Right lobe of liver (tissue), 6 donors: ENCODE results near the gene FAXDC2. TPM values are rescaled to one million over a fixed set of nuclear protein-coding genes. Genes with fewer than 3 reads are reported as not detected.

Experiments
- ATAC-seq, 4 donors: fragments of 200-7000 bp; cut with Tn5 transposase; one replicate each; pipeline ENCODE4 v1.9.1; 2020; ENCODE audit warnings: mild to moderate bottlenecking in 4 of 4, moderate library complexity in 4 of 4
- DNase-seq, 3 donors: peaks; one replicate each; pipeline ENCODE4 v3.0.0-alpha.2; 2020
- H3K27ac ChIP-seq, 3 donors: fragments of 200-600 bp; one replicate each; pipeline ENCODE4 v1.8.0; 2022
- H3K27me3 ChIP-seq, 2 donors: fragments of 200-600 bp; one replicate each; pipeline ENCODE4 v1.8.0; 2022
- H3K36me3 ChIP-seq, 4 donors: fragments of 200-600 bp; sonication (generic) in 1 of 4; one replicate each; pipeline versions ENCODE4 v1.5.1 to v1.8.0; 2017 to 2022; ENCODE audit warnings: control low read depth in 1 of 4
- H3K4me1 ChIP-seq, 4 donors: fragments of 200-600 bp; sonication (generic) in 1 of 4; one replicate each; pipeline versions ENCODE4 v1.5.1 to v1.8.0; 2017 to 2022; ENCODE audit warnings: control low read depth in 1 of 4
- H3K4me3 ChIP-seq, 3 donors: fragments of 200-600 bp; one replicate each; pipeline ENCODE4 v1.8.0; 2022
- H3K9me3 ChIP-seq, 4 donors: fragments of 200-600 bp; sonication (generic) in 1 of 4; one replicate each; pipeline versions ENCODE4 v1.5.1 to v1.8.0; 2017 to 2022; ENCODE audit warnings: control low read depth in 1 of 4
- POLR2A ChIP-seq: fragments of 450-650 bp; IDR thresholded peaks from one replicate; pipeline ENCODE4 v1.6.1; 2017; ENCODE audit warnings: antibody characterized with exemption, mild to moderate bottlenecking
- WGBS: methylation state at CpG from one replicate; pipeline ENCODE4 v1.1.6; 2018; ENCODE audit warnings: low coverage, low lambda C conversion rate; ENCODE audit not compliant: insufficient coverage; ENCODE audit errors: missing lambda C conversion rate; 5-methylcytosine and 5-hydroxymethylcytosine counted together
- intact Hi-C, 2 donors: fragments of 100-400 bp; cut with DNase I; formaldehyde crosslinking; loops; one replicate each; pipeline versions ENCODE4 v1.11.2 to v1.14.1; 2022
- total RNA-seq, 6 experiments: library from RNA; depleted of rRNA in 2 of 6; stranded (reverse); fragments of >200 nt in 2 of 6; fragmentation: NEBNext Ultra II Directional in 3 of 6; extraction: Animal tissue kit (Norgen Biotek cat#: 25700) in 3 of 6; gene quantifications; one replicate each; pipeline versions ENCODE4 v1.1.0 to v1.2.4, GENCODE V29; 2016 to 2023
- TF ChIP-seq, protein P1 (sequence below), 4 donors: fragments of 200-600 bp in 3 of 4; fragments of 450-650 bp in 1 of 4; IDR thresholded peaks; one replicate each; pipeline versions ENCODE4 v1.5.1 to v1.8.0; 2016 to 2022; ENCODE audit warnings: antibody characterized with exemption in 4 of 4, mild to moderate bottlenecking in 2 of 4
- donor health status: DM: no; HTN: yes; CAD: no.
- donor health status: DM: no; HTN: no; CAD: no.
- donor health status: DM: no; HTN: no; CAD: no.
- donor health status: DM: no; HTN: yes; CAD: no.
- donor health status: DM: no; HTN: yes; CAD: no.

Gene FAXDC2
- total RNA-seq, 6 experiments from 2014 or later: 27.3 to 98.1 (median 53.2) TPM

DNA sequence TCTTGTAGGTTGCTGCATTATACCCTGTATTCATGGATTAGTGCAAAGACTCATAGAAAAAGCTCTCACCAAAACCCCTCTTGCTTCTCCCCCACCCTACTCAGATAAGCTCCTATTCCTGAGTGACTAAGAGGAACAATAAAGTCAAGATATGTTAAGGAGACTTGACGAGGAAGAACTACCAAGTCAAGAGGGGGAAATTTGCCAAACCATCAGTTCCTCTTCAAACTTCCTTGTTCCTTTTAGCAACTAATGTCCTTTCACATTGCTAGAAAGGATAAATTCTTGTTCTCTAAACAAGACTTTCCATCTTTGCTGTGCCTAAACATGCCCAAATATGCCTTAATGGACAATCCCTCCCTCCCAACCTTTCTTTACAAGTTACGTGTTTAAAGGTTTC lies 35.0 kb upstream of the FAXDC2 start:
- TF ChIP-seq POLR2A: no peak
- TF ChIP-seq, protein P1, sequence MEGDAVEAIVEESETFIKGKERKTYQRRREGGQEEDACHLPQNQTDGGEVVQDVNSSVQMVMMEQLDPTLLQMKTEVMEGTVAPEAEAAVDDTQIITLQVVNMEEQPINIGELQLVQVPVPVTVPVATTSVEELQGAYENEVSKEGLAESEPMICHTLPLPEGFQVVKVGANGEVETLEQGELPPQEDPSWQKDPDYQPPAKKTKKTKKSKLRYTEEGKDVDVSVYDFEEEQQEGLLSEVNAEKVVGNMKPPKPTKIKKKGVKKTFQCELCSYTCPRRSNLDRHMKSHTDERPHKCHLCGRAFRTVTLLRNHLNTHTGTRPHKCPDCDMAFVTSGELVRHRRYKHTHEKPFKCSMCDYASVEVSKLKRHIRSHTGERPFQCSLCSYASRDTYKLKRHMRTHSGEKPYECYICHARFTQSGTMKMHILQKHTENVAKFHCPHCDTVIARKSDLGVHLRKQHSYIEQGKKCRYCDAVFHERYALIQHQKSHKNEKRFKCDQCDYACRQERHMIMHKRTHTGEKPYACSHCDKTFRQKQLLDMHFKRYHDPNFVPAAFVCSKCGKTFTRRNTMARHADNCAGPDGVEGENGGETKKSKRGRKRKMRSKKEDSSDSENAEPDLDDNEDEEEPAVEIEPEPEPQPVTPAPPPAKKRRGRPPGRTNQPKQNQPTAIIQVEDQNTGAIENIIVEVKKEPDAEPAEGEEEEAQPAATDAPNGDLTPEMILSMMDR (IDR thresholded peaks at IDR 0.05): no peak
- peaks cover 0 to 14% (median 1%) of the 10 kb centered on the region in 4 donors for H3K9me3 ChIP-seq
- H3K27me3 ChIP-seq: no peaks in the 10 kb centered on the region
- WGBS: 71% methylated on average over 2 of the region's 2 CpGs
- no peak for DNase-seq
- intact Hi-C loops: no loop called here
- no peaks in the 10 kb centered on the region for H3K4me1 ChIP-seq
- H3K36me3 ChIP-seq: peaks cover 0 to 35% (median 19%) of the 10 kb centered on the region in 4 donors
- H3K4me3 ChIP-seq: no peak overlapping the region
- no peak overlapping the region for H3K27ac ChIP-seq
- ATAC-seq: peak in 1 of 4 donors; percentile 25

DNA sequence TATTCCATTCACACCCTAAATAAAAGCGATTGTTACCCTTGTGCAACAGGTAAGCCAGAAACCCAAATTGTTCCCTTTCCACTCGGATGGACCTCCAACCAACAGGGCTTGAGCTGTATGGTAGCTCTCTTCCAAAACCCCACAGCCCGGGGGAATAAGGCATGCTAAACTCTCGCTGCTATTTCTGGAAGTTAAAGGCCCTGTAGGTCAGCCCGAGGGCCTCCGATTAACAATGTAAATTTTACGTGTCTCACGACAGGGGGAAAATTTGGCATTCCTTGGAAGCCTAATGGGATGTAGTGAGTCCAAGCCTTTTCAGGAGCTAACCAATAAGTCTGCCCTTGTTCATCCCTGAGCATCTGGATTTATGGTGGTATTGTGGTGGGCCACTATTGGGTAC lies 34.0 kb upstream of the FAXDC2 start:
- Histone ChIP-seq H3K36me3 (peaks cover 0 to 27% (median 19%) of the 10 kb centered on the region in 4 donors), H3K27ac (no peak overlapping the region), H3K27me3 (no peaks in the 10 kb centered on the region), H3K9me3 (peaks cover 0 to 14% (median 1%) of the 10 kb centered on the region in 4 donors), H3K4me3 (no peak overlapping the region), H3K4me1 (no peaks in the 10 kb centered on the region)
- intact Hi-C loops: no loop called here
- ATAC-seq (no peak), DNase-seq (no peak)
- 100% methylated on average over 4 of the region's 8 CpGs for WGBS
- TF ChIP-seq POLR2A: no peak
- TF ChIP-seq, protein P1 (IDR thresholded peaks at IDR 0.05): no peak

DNA sequence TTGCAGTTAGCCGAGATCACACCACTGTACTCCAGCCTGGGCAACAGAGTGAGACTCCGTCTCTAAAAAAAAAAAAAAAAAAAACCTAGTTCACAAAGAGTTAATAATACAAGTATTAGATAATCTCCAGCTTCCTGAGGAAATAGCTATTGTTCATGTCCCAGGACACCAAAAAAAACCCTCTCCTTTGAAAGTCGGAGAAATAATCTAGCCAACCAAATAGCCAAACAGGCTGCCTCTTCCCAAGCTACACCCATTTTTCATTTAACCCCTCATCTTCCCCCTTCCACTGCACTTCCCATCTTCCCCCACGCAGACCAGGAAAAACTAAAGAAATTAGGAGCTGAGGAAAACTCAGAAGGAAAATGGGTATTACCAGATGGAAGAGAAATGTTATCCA lies 31.6 kb upstream of the FAXDC2 start:
- peaks cover 0 to 20% (median 2%) of the 10 kb centered on the region in 4 donors for H3K36me3 ChIP-seq
- no peak overlapping the region for H3K4me3 ChIP-seq
- no peaks in the 10 kb centered on the region for H3K4me1 ChIP-seq
- H3K27me3 ChIP-seq: no peaks in the 10 kb centered on the region
- ATAC-seq (peak in 3 of 4 donors; percentile 41 to 57 (median 52)), DNase-seq (no peak)
- no peak overlapping the region for H3K27ac ChIP-seq
- no peak for TF ChIP-seq POLR2A
- WGBS: 69% methylated on average over 3 of the region's 4 CpGs
- intact Hi-C loops: no loop called here
- peaks cover 0 to 12% (median 1%) of the 10 kb centered on the region in 4 donors for H3K9me3 ChIP-seq

DNA sequence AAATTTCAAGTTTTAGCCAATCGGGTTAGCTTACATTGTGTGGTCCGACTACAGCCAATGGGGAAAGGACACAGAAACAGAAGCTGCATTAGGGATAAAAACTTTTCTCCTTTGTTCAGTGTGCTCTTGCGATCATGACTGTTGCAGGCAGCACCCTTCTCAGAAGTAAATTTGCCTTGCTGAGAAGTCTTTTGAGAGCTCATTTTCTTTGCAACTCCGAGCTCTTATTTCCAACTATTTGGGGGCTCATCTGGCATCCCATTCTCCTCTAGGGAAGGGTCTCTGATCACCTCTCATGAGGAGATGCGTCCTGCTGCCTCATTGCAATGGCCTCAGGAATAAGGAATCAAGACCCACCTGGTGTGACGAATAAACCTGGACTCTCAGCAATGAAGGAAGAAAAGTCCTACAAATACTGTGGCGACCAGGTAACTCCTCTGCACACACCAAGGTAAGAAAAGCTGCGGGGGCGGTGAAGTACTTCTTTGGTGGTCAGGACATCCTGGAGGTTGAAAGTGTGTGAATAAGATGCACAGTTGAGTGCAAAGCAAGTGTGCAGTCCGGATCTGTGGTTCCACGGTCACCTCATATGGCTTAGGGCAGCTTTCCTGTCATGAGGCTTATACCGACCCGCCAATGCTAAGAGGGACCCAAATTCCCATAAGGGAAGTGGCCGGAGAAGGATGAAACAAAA lies 28.4 kb upstream of the FAXDC2 start:
- Histone ChIP-seq H3K4me3 (no peak overlapping the region), H3K27ac (no peak overlapping the region), H3K9me3 (no peaks in the 10 kb centered on the region), H3K36me3 (peaks cover 0 to 27% (median 10%) of the 10 kb centered on the region in 4 donors), H3K4me1 (no peaks in the 10 kb centered on the region), H3K27me3 (no peaks in the 10 kb centered on the region)
- ATAC-seq (no peak), DNase-seq (no peak)
- intact Hi-C loops: no loop called here
- 81% methylated on average over 7 of the region's 14 CpGs for WGBS
- no peak for TF ChIP-seq POLR2A
- TF ChIP-seq, protein P1 (IDR thresholded peaks at IDR 0.05): no peak

DNA sequence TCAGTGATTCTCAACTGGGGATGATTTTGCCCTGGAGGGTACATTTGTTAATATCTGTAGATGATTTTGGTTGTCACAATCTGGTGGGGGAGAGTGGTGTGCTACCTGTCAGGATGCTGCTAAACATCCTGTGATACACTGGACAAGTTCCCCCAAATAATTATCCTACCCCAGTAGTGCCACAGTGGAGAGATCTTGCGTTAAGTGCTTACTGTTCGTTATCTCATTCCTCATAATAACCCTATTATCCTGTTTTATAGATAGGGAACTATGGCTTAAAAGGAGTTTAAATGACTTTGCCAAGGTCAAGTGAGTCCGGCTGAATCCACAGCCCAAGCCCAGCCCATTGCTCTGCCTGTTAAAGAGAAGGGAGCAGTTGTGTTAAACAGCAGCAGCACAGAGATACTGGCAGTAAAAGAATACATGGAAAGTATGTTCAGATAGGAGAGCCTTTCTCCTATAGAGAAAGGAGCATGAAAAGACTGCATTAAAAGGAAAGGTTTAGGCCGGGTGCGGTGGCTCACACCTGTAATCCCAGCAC lies 23.5 kb upstream of the FAXDC2 start:
- ATAC-seq: no peak
- intact Hi-C loops: no loop called here
- H3K36me3 ChIP-seq: peaks cover 0 to 60% (median 21%) of the 10 kb centered on the region in 4 donors

More for the DNA sequence above, 23.5 kb upstream of the FAXDC2 start:
- no peaks in the 10 kb centered on the region for H3K4me1 ChIP-seq
- no peak for DNase-seq
- H3K27ac ChIP-seq: no peak overlapping the region
- no peaks in the 10 kb centered on the region for H3K9me3 ChIP-seq
- H3K27me3 ChIP-seq: no peaks in the 10 kb centered on the region
- WGBS: 92% methylated on average over 5 of the region's 5 CpGs
- TF ChIP-seq, protein P1 (IDR thresholded peaks at IDR 0.05): no peak
- TF ChIP-seq POLR2A: no peak
- no peak overlapping the region for H3K4me3 ChIP-seq
